GM12801 (cell line): ENCODE data around the gene SMAGP.

Experiments
- TF ChIP-seq, protein P1 (sequence below): IDR thresholded peaks from one replicate; pipeline ENCODE4 v1.5.1; 2011; ENCODE audit warnings: control low read depth; ENCODE audit not compliant: insufficient read length; ENCODE audit errors: extremely low read depth

The SMAGP gene

DNA sequence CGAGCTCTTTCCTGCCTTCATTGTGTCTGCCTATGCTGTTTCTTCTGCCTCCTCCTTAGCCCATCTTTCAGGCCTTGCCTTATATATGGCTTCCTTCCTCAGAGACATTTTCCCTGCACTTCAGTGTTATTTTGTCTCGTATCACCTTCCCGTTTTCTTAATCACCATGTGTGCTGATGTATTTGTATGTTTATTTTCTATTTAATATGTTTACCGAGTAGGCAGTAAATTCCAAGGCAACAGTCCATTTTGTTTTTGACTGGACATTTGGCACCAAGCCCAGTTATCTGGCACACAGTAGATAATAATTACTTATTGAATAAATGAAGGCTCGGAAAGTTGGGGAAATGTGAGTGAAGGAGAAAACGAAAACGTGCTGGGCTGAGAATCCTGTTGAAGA, 47.8 kb downstream of the SMAGP start:
- TF ChIP-seq, protein P1, sequence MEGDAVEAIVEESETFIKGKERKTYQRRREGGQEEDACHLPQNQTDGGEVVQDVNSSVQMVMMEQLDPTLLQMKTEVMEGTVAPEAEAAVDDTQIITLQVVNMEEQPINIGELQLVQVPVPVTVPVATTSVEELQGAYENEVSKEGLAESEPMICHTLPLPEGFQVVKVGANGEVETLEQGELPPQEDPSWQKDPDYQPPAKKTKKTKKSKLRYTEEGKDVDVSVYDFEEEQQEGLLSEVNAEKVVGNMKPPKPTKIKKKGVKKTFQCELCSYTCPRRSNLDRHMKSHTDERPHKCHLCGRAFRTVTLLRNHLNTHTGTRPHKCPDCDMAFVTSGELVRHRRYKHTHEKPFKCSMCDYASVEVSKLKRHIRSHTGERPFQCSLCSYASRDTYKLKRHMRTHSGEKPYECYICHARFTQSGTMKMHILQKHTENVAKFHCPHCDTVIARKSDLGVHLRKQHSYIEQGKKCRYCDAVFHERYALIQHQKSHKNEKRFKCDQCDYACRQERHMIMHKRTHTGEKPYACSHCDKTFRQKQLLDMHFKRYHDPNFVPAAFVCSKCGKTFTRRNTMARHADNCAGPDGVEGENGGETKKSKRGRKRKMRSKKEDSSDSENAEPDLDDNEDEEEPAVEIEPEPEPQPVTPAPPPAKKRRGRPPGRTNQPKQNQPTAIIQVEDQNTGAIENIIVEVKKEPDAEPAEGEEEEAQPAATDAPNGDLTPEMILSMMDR = no peak

DNA sequence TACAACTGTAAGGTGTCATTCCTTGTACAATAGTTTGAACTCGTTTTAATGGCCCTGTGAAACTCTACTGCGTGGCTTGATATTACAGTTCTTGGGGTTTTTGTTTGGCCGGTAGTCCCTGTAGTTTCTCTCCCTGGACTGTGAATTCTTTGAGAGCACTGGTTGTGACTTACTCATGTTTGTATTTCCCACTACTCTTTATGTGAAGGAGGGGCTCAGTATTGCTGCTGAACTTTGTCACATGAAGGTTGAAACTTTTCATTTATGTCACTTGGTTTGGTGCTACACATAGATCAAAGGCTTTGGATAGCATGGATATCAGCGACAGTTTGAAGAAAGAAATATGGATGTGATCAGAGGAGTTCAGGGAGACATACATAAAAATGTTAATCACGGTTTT, 50.9 kb downstream of the SMAGP start:
- TF ChIP-seq, protein P1 = no peak

DNA sequence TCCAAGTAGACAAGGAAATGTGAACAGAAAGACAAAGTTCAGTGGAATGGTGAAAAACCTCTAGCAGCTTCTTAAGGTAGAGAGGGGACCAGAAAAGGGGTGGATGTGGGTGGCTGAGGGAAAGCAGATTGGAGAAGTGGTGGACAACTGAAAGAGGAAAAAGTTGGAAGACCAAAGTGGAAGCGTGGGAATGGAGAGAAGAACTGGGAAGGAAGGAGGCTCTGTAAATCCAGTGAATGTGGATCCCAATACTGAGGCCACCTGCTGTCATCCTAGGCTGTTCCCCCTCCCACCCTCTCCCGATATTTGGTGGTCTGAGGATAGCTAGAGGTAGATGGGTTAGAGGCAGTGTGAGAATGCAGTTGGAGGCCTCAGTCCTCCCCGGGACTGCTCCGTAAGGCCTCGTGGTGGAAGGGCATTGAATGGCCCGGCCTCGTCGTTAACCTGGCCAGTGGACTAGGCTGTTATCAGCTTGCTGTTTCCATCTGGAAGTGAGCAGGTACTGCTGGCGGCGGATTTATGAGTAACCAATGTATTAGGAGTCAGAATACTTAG, 51.5 kb downstream of the SMAGP start:
- TF ChIP-seq, protein P1 = no peak

DNA sequence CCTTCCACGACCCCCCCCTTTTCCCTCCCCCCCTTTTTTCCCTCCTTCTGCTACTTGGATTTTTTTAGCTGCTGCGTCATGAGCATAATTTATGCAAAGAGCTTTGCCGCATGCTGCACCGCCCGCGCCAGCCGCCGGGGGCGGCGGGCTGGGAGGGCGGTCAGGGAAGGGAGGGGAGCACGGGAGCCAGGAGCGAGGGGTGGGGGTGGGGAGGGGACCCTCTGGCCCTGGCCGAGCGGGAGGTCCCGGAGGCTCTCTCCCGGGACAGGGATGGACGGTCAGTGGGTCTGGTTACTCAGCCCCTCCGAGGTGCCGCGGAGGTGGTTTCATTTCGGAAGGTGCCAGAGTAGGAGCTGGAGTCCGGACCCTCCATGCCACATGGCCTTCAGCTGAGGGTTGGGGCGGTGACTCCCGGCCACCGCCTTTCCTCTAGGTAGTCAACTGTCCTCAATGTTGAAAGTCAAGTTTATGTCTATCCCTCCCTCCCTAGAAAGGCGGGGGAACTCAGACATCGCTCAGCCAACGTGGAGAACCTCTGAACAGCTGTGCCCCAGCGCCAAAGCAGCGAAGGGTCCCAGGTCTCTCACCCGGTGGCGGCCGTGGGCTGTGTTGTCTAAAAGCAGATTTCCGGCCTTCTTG, 52.1 kb downstream of the SMAGP start, which contains the start of gene POU6F1:
POU6F1 (minus strand) TSS at position 95 of the 639 bp plus-strand sequence. CDS start 11,226 bp downstream, outside the sequence.
- TF ChIP-seq, protein P1 = no peak

DNA sequence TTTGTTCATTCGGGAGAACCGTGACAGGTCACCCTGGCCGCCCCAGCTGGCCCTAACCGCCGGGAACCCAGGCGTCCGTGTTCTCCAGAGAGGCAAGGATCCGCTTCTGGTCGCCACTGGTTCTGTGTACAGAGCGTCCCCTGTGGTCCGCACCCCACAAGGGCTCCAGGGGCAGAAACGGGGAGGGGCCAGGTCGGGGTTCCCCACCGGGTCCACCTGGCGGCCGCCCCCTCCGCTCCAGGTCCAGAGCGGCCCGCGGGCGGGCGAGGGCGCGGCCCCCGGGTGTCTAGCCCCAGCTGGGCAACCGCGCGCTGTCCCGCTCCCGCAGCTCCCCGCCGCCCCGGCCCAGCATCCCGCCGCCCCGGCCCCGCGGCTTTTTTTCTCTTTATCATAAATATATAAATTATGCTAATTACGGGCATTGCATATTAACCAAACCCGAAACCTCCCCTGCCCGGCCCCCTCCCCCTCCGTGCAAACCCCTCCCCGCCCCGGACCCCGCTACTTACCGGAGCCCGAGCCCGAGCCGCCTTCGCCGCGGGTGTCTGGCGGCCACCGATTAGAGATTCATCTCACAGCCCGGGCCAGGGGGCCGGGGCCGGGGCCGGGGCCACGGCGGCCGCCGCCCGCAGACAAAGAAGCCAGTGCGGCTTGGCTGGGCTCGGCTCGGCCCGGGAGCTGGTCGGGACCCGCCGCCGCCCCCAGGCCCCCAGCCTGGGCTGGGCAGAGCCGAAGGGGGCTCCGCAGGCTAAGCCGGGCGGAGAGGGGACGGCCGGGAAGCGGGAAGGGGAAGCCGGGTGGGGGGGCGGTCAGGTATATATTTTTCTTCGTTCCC, 52.9 kb downstream of the SMAGP start:
- TF ChIP-seq, protein P1 = no peak

DNA sequence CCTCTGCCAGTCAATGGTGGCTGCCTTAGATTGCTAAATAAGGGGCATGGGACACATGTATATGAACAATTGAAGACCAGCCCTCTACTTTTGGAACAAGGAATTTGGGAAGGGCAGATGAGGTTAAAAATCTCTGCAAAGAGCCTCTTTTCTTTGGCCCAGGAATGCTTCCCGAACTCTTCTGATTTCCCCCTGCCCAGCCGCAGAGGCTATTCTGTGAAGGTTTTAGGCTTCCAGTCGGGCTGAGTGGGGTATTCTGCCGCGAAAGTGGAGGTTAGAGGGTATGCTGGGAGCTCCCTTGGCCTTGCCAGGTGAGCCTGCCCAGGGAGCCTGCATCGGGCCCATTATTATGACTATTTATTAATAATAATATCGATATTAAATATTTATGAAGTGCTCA, 53.6 kb downstream of the SMAGP start:
- TF ChIP-seq, protein P1 = no peak

DNA sequence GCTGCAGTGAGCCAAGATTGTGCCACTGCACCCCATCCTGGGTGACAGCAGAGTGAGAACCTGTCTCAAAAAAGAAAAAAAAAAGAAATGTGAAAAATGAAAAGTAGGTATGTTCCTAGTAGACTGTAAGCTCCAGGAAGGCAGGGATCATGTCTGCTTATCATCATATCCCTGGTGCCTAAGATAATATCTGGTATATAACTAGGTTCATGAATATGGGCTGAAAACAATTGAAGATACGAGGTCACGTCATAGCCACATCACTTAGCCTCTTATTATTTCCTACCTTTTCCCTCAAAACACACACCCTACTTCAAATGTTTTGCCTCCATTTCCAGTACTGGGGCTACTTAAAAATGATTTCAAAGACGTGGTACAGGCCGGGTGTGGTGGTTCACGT, 55.3 kb downstream of the SMAGP start:
- TF ChIP-seq, protein P1 = no peak
